GM21529 (cell line): ENCODE measurements around the gene ZGPAT.
"Not testable (repeated sequence)": the region's sequence is repeated elsewhere in the genome, so short reads cannot be mapped to it uniquely, and the experiment has no call there.

ENCODE experiments used
- ATAC-seq: cut with Tn5 transposase; IDR thresholded peaks from one replicate; pipeline ENCODE4 v1.9.1; 2021; ENCODE audit not compliant: unreplicated experiment

ZGPAT gene

DNA sequence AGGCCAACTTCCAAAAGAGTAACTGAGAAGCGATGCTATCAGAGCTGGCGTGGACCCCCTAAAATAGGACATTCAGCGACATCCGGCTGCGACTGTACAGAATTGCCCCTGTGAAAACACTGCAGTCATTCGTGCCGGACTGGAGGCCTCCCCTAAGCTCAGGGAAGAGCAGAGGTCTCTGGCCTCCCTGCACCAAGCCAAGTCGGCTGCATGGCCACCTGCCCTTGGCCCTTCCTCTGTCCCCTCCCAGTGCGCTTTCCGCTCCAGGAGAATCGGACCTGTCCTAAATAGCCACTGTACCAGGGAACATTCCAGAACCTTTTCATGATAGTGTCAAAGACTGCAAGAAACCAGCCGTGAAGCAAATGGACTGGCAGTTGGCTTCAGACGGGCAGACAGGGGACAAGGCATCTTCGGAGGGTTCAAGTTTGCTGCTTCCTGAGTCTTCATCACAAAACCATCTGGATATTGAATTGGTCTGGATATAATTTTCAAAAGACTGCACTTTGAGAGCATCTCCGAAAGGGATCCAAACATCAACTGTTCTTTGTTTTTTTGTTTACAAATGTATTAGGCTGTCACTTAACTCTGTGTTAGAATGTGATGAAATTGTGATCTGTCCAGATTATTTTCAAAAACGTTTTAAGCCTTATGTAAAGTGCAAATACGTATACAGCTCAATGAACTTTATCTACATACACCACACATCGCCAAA, 48.3 kb downstream of the ZGPAT start:
- no peak for ATAC-seq

- no peak for ATAC-seq
Measured at GRCh38 chr20:63756648-63756991, 48.8 kb downstream of the ZGPAT start.

- ATAC-seq = no peak
Measured at GRCh38 chr20:63758152-63758551, 50.3 kb downstream of the ZGPAT start.

- ATAC-seq = no peak
Measured at GRCh38 chr20:63759377-63759901, 51.6 kb downstream of the ZGPAT start.

- no peak for ATAC-seq
Measured at GRCh38 chr20:63765082-63765873, 57.4 kb downstream of the ZGPAT start.

DNA sequence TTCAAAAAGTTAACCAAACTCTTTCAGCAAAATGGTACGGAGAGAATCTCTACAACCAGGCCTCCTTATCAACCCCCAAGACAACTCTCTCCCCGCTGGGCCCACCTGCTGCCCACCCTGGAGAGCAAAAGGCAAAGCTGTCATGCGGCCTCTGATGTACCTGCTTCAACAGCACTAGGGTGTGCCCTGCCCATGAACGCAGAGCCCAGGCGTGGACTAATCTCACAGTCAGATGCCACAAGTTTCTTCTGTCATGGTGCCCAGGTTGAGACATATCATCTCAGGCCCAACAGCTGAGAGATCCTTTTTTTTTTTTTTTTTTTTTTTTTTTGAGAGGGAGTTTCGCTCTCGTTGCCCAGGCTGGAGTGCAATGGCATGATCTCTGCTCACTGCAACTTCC, 58.1 kb downstream of the ZGPAT start:
- ATAC-seq = no peak

GRCh38 chr20:63766695-63767426, 59.0 kb downstream of the ZGPAT start:
- no peak for ATAC-seq

DNA sequence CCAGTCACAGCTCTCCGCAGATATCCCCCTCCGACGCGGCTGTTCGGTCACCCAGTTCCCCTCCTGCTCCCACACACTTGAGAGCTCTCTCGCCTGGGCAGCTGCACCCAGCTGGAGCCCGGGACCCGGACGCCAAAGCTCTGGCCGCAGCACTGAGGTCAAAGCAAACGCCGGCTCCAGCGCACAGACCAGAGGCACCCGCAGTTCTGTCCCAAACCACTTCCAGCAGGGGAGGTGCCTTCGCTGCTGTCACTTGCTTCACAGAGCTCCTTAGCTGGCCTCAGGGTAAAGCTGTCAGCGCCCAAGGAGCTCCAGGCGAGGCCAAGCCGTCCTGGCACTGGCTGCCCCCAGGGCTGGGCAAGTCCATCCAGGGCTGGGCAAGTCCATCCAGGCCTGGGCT, 59.6 kb downstream of the ZGPAT start:
- no peak for ATAC-seq

DNA sequence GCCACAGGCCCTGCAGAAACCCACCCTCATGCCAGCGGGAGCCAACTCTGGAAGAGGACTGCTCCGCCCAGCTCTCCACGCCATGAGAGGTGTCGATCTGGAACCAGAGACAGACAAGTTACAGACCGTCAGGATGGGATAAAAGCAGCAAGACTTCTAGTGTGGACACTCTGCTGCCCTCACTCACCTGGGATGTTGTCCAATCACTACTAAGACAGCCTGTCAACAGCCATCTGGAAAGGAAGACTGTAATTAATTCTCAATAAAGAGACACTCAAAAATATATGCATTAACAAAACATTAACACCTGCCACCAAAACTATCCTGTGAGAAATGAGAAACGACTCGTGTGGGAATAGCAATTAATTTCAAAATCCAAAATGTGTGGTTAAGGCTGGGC, 60.0 kb downstream of the ZGPAT start:
- ATAC-seq = no peak

DNA sequence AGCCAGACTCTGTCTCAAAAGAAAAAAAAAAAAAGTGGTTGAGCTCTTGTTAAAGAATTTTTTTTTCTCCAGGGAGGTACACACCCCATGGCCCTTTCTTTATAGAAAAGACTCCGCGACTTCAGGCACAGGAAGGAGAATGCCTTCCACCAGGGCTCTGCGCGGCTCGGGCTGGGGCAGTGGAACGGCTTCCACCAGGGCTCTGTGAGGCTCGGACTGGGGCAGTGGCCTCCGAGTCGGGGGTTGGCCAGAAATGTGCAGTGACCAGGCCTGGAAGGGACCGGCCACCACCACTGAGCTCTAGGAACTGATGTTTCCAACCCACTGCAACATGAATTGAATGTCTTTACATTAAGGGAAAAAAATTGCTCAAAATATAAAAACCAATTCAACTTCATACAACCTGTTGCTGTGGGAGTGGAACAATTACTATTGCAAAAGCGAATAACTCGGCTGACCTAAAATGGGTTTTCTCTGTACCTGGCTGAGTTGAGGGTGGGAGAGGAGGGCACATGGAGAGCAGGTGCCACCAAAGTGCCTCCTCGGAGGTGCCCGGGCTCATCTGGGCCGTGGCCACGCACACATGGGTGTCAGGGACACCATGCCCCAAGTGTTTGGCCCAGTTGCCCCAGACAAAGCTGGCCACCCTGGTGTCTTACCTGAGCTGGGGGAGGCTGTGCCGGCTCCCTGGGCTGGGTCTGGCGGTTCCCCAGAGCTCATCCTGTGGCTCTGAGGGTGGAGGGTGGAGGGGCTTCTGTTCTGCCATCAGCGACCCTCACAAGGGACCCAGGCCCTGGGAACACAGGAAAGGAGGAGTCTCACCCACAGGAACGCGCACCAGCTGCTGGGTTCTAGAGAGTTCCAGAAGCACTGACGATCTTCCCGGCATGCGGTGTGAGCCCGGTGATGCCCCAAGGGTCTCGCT, 61.0 kb downstream of the ZGPAT start:
- no peak for ATAC-seq

- ATAC-seq = no peak
Measured at GRCh38 chr20:63769891-63770474, 62.1 kb downstream of the ZGPAT start.

- no peak for ATAC-seq
Measured at GRCh38 chr20:63771046-63771707, 63.3 kb downstream of the ZGPAT start.

DNA sequence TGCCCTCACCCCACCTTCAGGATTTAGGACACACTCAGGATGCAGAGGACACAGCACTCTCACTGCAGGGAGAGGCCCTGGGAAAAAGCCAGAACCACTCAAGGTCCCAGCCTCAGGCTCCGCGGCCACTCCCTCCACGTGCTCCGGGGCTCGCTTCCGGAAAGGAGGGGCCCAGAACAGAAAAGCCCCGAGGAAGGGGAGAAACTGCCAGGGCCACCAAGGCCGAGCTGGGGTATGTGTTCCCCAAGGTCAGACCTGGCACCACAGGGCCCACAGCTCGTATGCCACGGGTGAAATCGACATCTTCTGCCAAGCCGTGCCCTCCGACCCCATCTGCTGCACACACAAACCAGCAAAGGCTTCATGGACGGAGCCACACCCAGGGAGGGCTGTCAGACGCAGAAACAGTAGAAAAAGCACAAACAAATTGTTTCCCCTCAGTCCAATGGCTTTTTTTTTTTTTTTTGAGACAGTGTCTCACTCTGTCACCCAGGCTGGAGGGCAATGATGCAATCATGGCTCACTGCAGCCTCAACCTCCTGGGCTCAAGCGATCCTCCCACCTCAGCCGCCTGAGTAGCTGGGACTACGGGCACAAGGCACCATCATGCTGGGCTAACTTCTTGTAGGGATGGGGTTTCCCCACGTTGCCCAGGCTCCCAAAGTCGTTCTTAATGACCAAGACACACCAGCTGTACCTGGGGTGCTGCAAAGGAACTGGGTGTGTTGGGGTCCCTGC, 65.1 kb downstream of the ZGPAT start:
- no peak for ATAC-seq

DNA sequence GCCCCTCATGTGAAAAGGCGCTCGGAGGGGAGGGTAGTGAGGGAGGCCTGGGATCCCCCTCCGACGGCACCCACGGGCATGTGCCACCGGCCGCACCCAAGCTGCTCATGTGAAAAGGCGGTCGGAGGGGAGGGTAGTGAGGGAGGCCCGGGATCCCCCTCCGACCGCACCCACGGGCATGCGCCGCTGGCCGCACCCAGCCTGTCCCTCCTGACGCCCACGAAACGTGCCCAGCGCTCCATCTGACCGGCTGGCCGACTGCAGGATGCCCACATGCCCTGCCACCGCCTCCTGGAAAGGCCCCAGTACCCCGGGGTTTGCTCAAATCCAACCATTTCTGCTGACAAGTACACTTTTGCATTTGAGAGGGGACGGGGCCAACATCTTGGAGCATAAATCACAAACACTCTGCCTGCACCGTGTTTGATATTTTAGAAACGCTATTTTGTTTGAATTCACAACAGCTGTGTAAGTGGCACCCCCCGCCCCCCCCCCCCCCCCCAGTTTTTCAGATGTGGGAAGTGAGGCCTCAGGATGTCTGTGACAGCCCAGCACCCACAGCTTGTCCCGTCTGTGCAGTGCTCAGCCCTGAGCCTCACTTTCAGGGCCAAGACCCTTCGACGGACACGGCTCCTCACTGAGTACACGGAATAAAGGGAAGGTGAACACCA, 65.9 kb downstream of the ZGPAT start:
- ATAC-seq = no peak

DNA sequence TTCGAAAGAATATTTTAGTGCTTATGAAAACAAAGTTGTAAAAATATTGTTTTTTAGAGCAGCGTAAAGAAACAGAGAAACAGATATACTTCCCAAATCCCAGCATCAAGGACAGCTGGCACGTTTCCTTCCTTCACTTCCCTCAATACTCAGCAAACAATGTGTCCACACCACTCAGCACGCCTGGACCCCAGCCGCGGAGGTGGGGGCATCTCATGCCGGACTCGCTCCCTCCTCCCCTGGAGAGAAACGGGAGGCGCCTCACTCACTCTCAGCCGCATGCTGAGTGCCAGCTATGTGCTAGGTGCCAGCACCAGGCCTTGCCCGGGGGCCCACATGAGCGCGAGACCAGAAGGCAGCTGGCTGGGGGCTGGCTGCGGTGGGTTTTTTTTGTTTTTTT, 66.5 kb downstream of the ZGPAT start:
- ATAC-seq = no peak

GRCh38 chr20:63775096-63775978, 67.5 kb downstream of the ZGPAT start:
- ATAC-seq = no peak

GRCh38 chr20:63776875-63777274, 69.0 kb downstream of the ZGPAT start:
- ATAC-seq = not testable (repeated sequence)

DNA sequence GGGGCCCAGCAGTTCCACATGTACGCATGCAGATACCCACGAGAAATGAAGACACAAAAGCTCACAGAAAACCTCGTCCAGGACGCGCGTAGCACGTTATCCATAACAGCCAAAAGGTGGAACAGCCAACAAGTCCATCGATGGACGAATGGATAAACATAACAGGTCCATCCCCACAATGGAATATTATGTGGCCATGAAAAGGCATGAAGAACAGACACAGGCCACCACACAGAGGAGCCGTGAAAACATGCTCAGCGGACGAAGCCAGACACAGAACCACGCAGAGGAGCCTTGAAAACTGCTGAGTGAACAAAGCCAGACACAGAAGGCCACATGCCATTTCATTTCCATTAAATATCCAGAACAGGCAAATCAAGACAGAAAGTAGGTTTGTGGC, 69.8 kb downstream of the ZGPAT start:
- no peak for ATAC-seq
